ENCODE measurements around the gene KLHL7. TPM values are rescaled to one million over a fixed set of nuclear protein-coding genes. Genes with fewer than 3 reads are reported as not detected.

Gene KLHL7, protein sequence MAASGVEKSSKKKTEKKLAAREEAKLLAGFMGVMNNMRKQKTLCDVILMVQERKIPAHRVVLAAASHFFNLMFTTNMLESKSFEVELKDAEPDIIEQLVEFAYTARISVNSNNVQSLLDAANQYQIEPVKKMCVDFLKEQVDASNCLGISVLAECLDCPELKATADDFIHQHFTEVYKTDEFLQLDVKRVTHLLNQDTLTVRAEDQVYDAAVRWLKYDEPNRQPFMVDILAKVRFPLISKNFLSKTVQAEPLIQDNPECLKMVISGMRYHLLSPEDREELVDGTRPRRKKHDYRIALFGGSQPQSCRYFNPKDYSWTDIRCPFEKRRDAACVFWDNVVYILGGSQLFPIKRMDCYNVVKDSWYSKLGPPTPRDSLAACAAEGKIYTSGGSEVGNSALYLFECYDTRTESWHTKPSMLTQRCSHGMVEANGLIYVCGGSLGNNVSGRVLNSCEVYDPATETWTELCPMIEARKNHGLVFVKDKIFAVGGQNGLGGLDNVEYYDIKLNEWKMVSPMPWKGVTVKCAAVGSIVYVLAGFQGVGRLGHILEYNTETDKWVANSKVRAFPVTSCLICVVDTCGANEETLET
- total RNA-seq (10 to 100 TPM; 14.3 to 19.6 TPM), total RNA-seq (6.7 to 47.0 (median 28.2) reads per million in 172 experiments)
- polyA plus RNA-seq (2013, experiment 1 of 2), result 19.6 TPM
- 20.4 TPM for polyA plus RNA-seq (2013, experiment 2 of 2)

DNA sequence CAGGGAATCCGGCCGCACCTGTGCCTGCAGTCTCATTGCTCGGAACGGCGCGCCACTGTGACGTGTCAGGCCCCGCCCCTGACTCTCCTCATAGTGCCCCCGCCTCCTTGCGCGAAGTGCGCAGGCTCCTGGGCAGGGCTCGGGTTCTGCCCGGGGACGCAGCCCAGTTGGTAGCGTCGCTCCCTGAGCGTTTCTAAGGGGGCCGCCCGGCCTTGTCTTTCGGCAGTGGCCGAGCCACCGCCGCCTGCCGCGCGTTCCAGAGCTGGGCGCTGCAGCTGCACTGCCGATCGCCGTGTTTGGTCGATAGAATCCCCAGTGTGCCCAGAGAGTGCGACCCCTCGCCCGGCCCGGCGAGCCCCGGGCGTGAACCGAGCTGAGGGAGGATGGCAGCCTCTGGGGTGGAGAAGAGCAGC is at the start of gene KLHL7:
Gene KLHL7, plus strand, starts transcription at position 142 of the 413 bp plus-strand sequence. Its CDS starts 242 bp downstream, at position 384.
- intact Hi-C loops (cut with DNase I, micrococcal nuclease), result loop anchor here (1.0 to 10.0 kb wide), 9 partner anchors 76 to 1681 kb away; partner anchors contain the start of genes HYCC1 (in 2 of the 2), CCDC126 (in 1 of the 2), MALSU1 (in 1 of the 2) and NUP42 (in 1 of the 2)
- H3K4me3 ChIP-seq (ENCODE audit: low read length), result peak within 1 kb of the TSS; percentile 98
- peaks cover 16% of the 10 kb centered on the region for H3K36me3 Mint-ChIP-seq (ENCODE audit: low read depth)
- peak within 1 kb of the TSS; percentile 96 for H3K27ac Mint-ChIP-seq
- TF ChIP-seq, protein P1, sequence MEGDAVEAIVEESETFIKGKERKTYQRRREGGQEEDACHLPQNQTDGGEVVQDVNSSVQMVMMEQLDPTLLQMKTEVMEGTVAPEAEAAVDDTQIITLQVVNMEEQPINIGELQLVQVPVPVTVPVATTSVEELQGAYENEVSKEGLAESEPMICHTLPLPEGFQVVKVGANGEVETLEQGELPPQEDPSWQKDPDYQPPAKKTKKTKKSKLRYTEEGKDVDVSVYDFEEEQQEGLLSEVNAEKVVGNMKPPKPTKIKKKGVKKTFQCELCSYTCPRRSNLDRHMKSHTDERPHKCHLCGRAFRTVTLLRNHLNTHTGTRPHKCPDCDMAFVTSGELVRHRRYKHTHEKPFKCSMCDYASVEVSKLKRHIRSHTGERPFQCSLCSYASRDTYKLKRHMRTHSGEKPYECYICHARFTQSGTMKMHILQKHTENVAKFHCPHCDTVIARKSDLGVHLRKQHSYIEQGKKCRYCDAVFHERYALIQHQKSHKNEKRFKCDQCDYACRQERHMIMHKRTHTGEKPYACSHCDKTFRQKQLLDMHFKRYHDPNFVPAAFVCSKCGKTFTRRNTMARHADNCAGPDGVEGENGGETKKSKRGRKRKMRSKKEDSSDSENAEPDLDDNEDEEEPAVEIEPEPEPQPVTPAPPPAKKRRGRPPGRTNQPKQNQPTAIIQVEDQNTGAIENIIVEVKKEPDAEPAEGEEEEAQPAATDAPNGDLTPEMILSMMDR (IDR thresholded peaks at IDR 0.05), result no peak
- CTCF ChIA-PET, result interaction anchor here (0.8 to 2.1 kb wide), 4 partner anchors 8 to 167 kb away, joined by 3 to 9 read pairs (median 7); partner anchors contain the start of gene NUP42
- H3K27me3 ChIP-seq (ENCODE audit: control insufficient read depth in 1 of 2, insufficient read depth in 2 of 2, low read length in 2 of 2), result no peaks in the 10 kb centered on the region
- POLR2A ChIA-PET, result interaction anchor here (0.6 to 4.4 kb wide), 18 partner anchors 10 to 1678 kb away, joined by 3 to 79 read pairs (median 4); partner anchors contain the start of genes CCDC126, HYCC1, MALSU1 and NUP42
- no peaks in the 10 kb centered on the region for H3K9me3 Mint-ChIP-seq
- H3K9me3 ChIP-seq (ENCODE audit: control insufficient read depth in 1 of 2, insufficient read depth in 1 of 2, low read length in 2 of 2), result no peaks in the 10 kb centered on the region
- peak within 1 kb of the TSS; percentile 94 for H3K27ac ChIP-seq (ENCODE audit: low read depth in 1 of 2, low read length in 2 of 2)
- H3K4me1 Mint-ChIP-seq (ENCODE audit: low read depth), result peaks cover 52% of the 10 kb centered on the region
- DNase-seq (peak; percentile 89 to 98 (median 96)), ATAC-seq (ENCODE audit: poor library complexity) (peak; percentile 94)
- peaks cover 19% of the 10 kb centered on the region for H3K4me1 ChIP-seq (ENCODE audit: insufficient read depth, low read length)
- no peaks in the 10 kb centered on the region for H3K36me3 ChIP-seq (ENCODE audit: insufficient read depth, low read length)
- no peaks in the 10 kb centered on the region for H3K27me3 Mint-ChIP-seq
- H3K4me3 Mint-ChIP-seq, result peak within 1 kb of the TSS; percentile 98

DNA sequence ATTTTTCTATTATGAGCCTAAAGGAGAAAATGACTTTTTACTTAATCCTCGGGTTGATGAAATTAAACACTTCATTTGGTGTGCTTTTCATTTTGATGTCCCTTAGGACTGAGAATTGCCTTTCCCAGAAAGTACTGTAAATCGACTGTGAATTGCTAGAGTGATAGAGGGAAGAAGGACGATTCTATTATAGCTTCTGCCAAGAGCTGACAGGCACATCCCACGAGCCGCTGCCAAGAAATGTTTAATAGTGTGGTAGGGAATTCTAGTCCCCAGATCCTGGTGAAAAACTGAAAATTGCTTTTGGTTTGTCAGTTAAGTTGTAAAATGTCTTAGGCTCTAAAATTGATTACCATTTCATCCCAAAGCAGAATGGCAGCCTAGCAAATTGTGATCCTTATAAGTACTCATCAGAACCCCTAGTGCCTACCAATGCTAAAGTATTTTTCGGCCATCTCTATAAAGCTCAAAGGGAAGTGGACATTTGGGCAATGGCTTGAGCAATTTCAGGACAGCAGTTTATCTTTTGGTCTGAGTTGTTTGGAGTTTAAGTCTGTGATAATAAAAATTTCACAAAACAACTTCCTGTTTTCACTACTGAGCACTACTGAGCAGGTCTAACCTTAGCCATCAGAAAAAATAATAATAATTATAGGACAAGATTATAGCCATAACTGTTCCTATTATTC is 47.0 kb upstream of the KLHL7 start:
- Mint-ChIP-seq H3K27ac (no peak overlapping the region), H3K4me3 (no peak overlapping the region), H3K27me3 (no peaks in the 10 kb centered on the region), H3K4me1 (ENCODE audit: low read depth) (no peaks in the 10 kb centered on the region), H3K36me3 (ENCODE audit: low read depth) (no peaks in the 10 kb centered on the region), H3K9me3 (no peaks in the 10 kb centered on the region)
- Histone ChIP-seq H3K4me3 (ENCODE audit: low read length) (no peak overlapping the region), H3K27ac (ENCODE audit: low read depth in 1 of 2, low read length in 2 of 2) (no peak overlapping the region), H3K27me3 (ENCODE audit: control insufficient read depth in 1 of 2, insufficient read depth in 2 of 2, low read length in 2 of 2) (no peaks in the 10 kb centered on the region), H3K4me1 (ENCODE audit: insufficient read depth, low read length) (no peaks in the 10 kb centered on the region), H3K9me3 (ENCODE audit: control insufficient read depth in 1 of 2, insufficient read depth in 1 of 2, low read length in 2 of 2) (no peaks in the 10 kb centered on the region), H3K36me3 (ENCODE audit: insufficient read depth, low read length) (no peaks in the 10 kb centered on the region)
- ChIA-PET POLR2A (no interaction called here), CTCF (no interaction called here)
- TF ChIP-seq, protein P1 (IDR thresholded peaks at IDR 0.05), result no peak
- intact Hi-C loops (cut with DNase I, micrococcal nuclease), result loop anchor here (5.0 kb wide), 2 partner anchors 331 to 951 kb away; partner anchors contain the start of gene IL6 (in 2 of the 2)
- DNase-seq, result no peak
- no peak for ATAC-seq (ENCODE audit: poor library complexity)

DNA sequence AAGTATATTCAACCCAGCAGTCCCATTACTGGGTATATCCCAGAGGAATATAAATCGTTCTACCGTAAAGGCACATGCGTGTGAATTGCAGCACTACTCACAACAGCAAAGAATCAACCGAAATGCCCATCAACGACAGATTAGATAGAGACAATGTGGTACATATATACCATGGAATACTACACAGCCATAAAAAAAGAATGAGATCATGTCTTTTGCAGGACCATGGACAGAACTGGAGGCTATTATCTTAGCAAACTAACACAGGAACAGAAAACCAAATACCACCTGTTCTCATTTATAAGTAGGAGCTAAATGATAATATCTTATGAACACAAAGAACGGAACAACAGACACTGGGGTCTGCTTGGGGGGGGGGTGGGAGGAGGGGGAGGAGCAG is 44.3 kb upstream of the KLHL7 start:
- CTCF ChIA-PET, result no interaction called here
- H3K9me3 ChIP-seq (ENCODE audit: control insufficient read depth in 1 of 2, insufficient read depth in 1 of 2, low read length in 2 of 2), result no peaks in the 10 kb centered on the region
- H3K36me3 Mint-ChIP-seq (ENCODE audit: low read depth), result no peaks in the 10 kb centered on the region
- intact Hi-C loops (cut with DNase I, micrococcal nuclease), result loop anchor here in 1 of 2 experiments (10.0 kb wide), 1 partner anchor 1367 kb away; no protein-coding TSS in a partner anchor
- DNase-seq (no peak), ATAC-seq (ENCODE audit: poor library complexity) (no peak)
- no peaks in the 10 kb centered on the region for H3K27me3 ChIP-seq (ENCODE audit: control insufficient read depth in 1 of 2, insufficient read depth in 2 of 2, low read length in 2 of 2)
- H3K4me3 Mint-ChIP-seq, result no peak overlapping the region
- TF ChIP-seq, protein P1 (IDR thresholded peaks at IDR 0.05), result no peak
- H3K4me1 Mint-ChIP-seq (ENCODE audit: low read depth), result no peaks in the 10 kb centered on the region
- no peak overlapping the region for H3K4me3 ChIP-seq (ENCODE audit: low read length)
- H3K4me1 ChIP-seq (ENCODE audit: insufficient read depth, low read length), result no peaks in the 10 kb centered on the region
- no peaks in the 10 kb centered on the region for H3K9me3 Mint-ChIP-seq
- H3K36me3 ChIP-seq (ENCODE audit: insufficient read depth, low read length), result no peaks in the 10 kb centered on the region
- H3K27me3 Mint-ChIP-seq, result no peaks in the 10 kb centered on the region
- no peak overlapping the region for H3K27ac Mint-ChIP-seq
- H3K27ac ChIP-seq (ENCODE audit: low read depth in 1 of 2, low read length in 2 of 2), result no peak overlapping the region
- POLR2A ChIA-PET, result no interaction called here

Data from CD4-positive, alpha-beta T cell (primary cell).